Body of pancreas (tissue), 4 donors: ENCODE measurements around the gene PPEF1. TPM values are rescaled to one million over a fixed set of nuclear protein-coding genes. Genes with fewer than 3 reads are reported as not detected.

Experiments
- ATAC-seq: fragments of 150-250 bp; one replicate; pipeline ENCODE4 v1.9.1; 2016
- DNase-seq, 4 donors: peaks; one replicate each; pipeline ENCODE4 v3.0.0-alpha.2; 2019
- H3K27ac ChIP-seq, 4 donors: fragments of 200-600 bp; sonication (generic); 1 replicate in 3 of 4; 2 replicates in 1 of 4; pipeline versions ENCODE4 v1.5.1 to v1.6.1; 2016 to 2019; ENCODE audit warnings: mild to moderate bottlenecking in 1 of 4, mixed read lengths in 1 of 4, moderate library complexity in 1 of 4
- H3K27me3 ChIP-seq, 2 donors: fragments of 200-600 bp; sonication (generic); one replicate each; pipeline ENCODE4 v1.6.0; 2016; ENCODE audit warnings: mild to moderate bottlenecking in 1 of 2
- H3K36me3 ChIP-seq, 2 donors: fragments of 200-600 bp; sonication (generic); replicated peaks in 1 of 2; 2 replicates each; pipeline ENCODE4 v1.5.1; 2016; ENCODE audit warnings: low read depth in 2 of 2; ENCODE audit not compliant: insufficient read depth in 1 of 2
- H3K4me1 ChIP-seq: fragments of 200-600 bp; sonication (generic); one replicate; pipeline ENCODE4 v1.6.0; 2016
- H3K4me3 ChIP-seq, 2 donors: fragments of 200-600 bp; sonication (generic); 1 replicate in 1 of 2; 2 replicates in 1 of 2; pipeline ENCODE4 v1.5.1; 2016 to 2019
- H3K9me3 ChIP-seq, 3 donors: fragments of 200-600 bp; sonication (generic); 1 replicate in 2 of 3; 2 replicates in 1 of 3; pipeline ENCODE4 v1.5.1; 2016
- CTCF ChIP-seq, 7 experiments: fragments of 450-650 bp in 4 of 7; fragments of 200-600 bp in 3 of 7; sonication (generic) in 3 of 7; IDR thresholded peaks; one replicate each; pipeline ENCODE4 v1.5.1; 2016 to 2019; ENCODE audit warnings: antibody characterized with exemption in 7 of 7
- POLR2A ChIP-seq, 3 donors: fragments of 450-650 bp; IDR thresholded peaks; one replicate each; pipeline ENCODE4 v1.6.1; 2016; ENCODE audit warnings: antibody characterized with exemption in 3 of 3, mild to moderate bottlenecking in 2 of 3
- WGBS, 2 donors: methylation state at CpG; one replicate each; pipeline ENCODE4 v1.1.5; 2017; 5-methylcytosine and 5-hydroxymethylcytosine counted together
- intact Hi-C: fragments of 100-400 bp; cut with DNase I; formaldehyde crosslinking; loops from one replicate; pipeline ENCODE4 v1.15.1; 2023
- total RNA-seq, 2 donors: library from RNA; depleted of rRNA; stranded (reverse); fragments of >200 nt; gene quantifications; one replicate each; pipeline ENCODE4 v1.1.0, GENCODE V29; 2016

Gene PPEF1
- total RNA-seq, 2 donors from 2014 or later, result 0.78 TPM; not detected in 1

DNA sequence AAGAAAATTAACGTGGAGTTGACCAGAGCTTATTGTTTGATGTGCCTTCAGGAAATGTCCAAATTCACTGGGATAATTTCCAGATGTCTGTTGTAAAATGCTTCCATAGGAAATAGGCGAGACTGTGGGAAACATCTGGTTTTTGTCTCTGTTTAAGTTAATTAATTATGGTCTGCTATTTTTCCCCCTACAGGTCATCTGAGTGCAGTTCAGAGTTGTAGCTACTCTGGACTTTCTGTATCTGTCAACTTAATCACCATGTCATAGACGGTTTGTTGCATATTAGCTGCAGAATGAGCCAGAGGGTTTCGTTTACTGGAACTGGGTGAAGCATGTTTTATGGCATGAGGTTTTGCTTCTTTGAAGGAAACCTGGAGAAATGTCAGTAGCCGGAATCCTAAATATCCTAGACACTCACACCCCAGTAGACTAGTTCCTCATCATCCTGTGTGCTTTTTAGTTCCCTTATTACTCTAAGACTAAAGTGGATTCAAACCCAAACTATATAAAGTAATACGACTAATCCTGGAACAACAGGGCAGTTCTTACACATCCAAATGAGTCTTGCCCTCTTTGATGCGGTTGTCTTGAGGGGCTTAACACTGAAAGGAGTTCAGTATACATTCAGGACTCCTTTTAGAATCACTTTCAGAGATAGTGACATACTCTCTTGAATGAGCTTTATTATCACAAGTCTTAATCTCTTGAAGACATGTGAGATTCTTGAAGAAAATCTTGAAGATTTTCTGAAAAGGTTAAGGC is 62.5 kb downstream of the PPEF1 start:
- no peaks in the 10 kb centered on the region for H3K27me3 ChIP-seq
- H3K4me3 ChIP-seq, result no peak overlapping the region
- DNase-seq, result no peak
- 46 to 48% methylated on average over 7 of the region's 7 CpGs for WGBS, 2 donors
- no peaks in the 10 kb centered on the region for H3K36me3 ChIP-seq
- no peaks in the 10 kb centered on the region for H3K9me3 ChIP-seq
- H3K27ac ChIP-seq, result no peak overlapping the region
- no peak for TF ChIP-seq POLR2A (IDR thresholded peaks at IDR 0.05)
- intact Hi-C loops, result no loop called here
- ATAC-seq, result no peak
- no peaks in the 10 kb centered on the region for H3K4me1 ChIP-seq

DNA sequence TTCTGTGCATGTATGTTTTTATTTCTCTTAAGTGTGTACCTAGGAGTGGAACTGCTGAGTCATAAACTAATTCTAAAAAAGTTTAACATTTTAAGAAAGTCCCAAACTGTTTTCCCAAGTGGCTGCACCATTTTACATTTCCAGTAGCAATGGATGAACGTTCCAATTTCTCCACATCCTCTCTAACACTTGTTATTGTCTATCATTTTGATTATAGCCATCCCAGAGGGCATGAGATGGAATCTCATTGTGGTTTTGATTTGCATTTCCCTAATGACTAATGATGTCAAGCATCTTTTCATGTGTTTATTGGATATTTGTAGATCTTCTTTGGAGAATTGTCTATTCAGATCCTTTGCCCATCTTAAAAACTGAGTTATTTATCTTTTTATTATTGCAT is 82.5 kb downstream of the PPEF1 start:
- no peak for TF ChIP-seq POLR2A (IDR thresholded peaks at IDR 0.05)
- TF ChIP-seq CTCF (IDR thresholded peaks at IDR 0.05), result no peak
- no peak for ATAC-seq
- H3K4me1 ChIP-seq, result no peaks in the 10 kb centered on the region

GRCh38 chrX:18792828-18793227 is 85.4 kb downstream of the PPEF1 start:
- no peaks in the 10 kb centered on the region for H3K9me3 ChIP-seq
- ATAC-seq, result no peak

More for the DNA sequence above, 82.5 kb downstream of the PPEF1 start:
- H3K27me3 ChIP-seq, result no peaks in the 10 kb centered on the region
- no peak overlapping the region for H3K27ac ChIP-seq
- WGBS, 2 donors, result 35 to 59% methylated on average over 1 of the region's 1 CpG
- no peak for DNase-seq
- no peaks in the 10 kb centered on the region for H3K9me3 ChIP-seq
- H3K4me3 ChIP-seq, result no peak overlapping the region
- H3K36me3 ChIP-seq, result no peaks in the 10 kb centered on the region
- intact Hi-C loops, result no loop called here

GRCh38 chrX:18793601-18794089 is 86.2 kb downstream of the PPEF1 start:
- DNase-seq (no peak), ATAC-seq (no peak)
- intact Hi-C loops, result no loop called here

More at GRCh38 chrX:18792828-18793227, 85.4 kb downstream of the PPEF1 start:
- intact Hi-C loops, result no loop called here
- no peaks in the 10 kb centered on the region for H3K27me3 ChIP-seq
- no peaks in the 10 kb centered on the region for H3K36me3 ChIP-seq
- DNase-seq, result no peak
- no peak overlapping the region for H3K27ac ChIP-seq
- no peaks in the 10 kb centered on the region for H3K4me1 ChIP-seq
- TF ChIP-seq CTCF (IDR thresholded peaks at IDR 0.05) (no peak), POLR2A (IDR thresholded peaks at IDR 0.05) (no peak)
- H3K4me3 ChIP-seq, result no peak overlapping the region

DNA sequence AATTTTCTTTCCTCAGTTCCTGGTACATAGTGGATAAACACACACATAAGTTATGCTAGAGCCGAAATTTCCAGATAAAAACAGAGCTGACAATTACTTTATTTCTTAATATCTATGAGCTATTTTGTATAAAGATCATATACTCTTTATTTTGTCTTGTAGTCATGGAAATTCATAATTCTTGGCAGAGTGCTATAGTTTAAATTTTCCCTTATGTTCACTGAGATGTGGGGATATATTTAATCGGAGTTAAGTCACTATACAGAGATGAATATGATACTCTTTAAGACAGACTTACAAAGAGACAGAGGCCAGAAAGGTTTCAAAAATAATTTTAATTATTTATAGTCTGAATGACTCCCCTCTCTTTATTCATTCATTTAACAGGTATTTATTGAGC is 89.7 kb downstream of the PPEF1 start:
- Histone ChIP-seq H3K36me3 (no peaks in the 10 kb centered on the region), H3K27me3 (no peaks in the 10 kb centered on the region), H3K27ac (no peak overlapping the region), H3K9me3 (no peaks in the 10 kb centered on the region), H3K4me1 (no peaks in the 10 kb centered on the region), H3K4me3 (no peak overlapping the region)
- intact Hi-C loops, result no loop called here
- 77 to 92% methylated on average over 2 of the region's 2 CpGs for WGBS, 2 donors
- no peak for ATAC-seq
- DNase-seq, result no peak
- TF ChIP-seq CTCF (IDR thresholded peaks at IDR 0.05) (no peak), POLR2A (IDR thresholded peaks at IDR 0.05) (no peak)

More at GRCh38 chrX:18793601-18794089, 86.2 kb downstream of the PPEF1 start:
- Histone ChIP-seq H3K36me3 (no peaks in the 10 kb centered on the region), H3K9me3 (no peaks in the 10 kb centered on the region), H3K4me1 (no peaks in the 10 kb centered on the region), H3K27ac (no peak overlapping the region), H3K27me3 (no peaks in the 10 kb centered on the region), H3K4me3 (no peak overlapping the region)
- WGBS, 2 donors, result 51 to 75% methylated on average over 5 to 7 of the region's 7 CpGs
- no peak for TF ChIP-seq POLR2A (IDR thresholded peaks at IDR 0.05)
- no peak for TF ChIP-seq CTCF (IDR thresholded peaks at IDR 0.05)
